GM21381 (cell line): ENCODE results near the gene SLC6A16.
"Not testable (repeated sequence)": the region's sequence is repeated elsewhere in the genome, so short reads cannot be mapped to it uniquely, and the experiment has no call there.

ENCODE experiments used
- ATAC-seq: cut with Tn5 transposase; IDR thresholded peaks from one replicate; pipeline ENCODE4 v1.9.1; 2021; ENCODE audit warnings: mild to moderate bottlenecking, moderate library complexity; ENCODE audit not compliant: unreplicated experiment

The SLC6A16 gene

GRCh38 chr19:49331616-49332055, 6.6 kb upstream of the SLC6A16 start:
- ATAC-seq: no peak

GRCh38 chr19:49331187-49331586, 6.2 kb upstream of the SLC6A16 start:
- not testable (repeated sequence) for ATAC-seq

GRCh38 chr19:49328741-49329140, 3.8 kb upstream of the SLC6A16 start:
- no peak for ATAC-seq

GRCh38 chr19:49327878-49328544, 3.0 kb upstream of the SLC6A16 start:
- no peak for ATAC-seq

- ATAC-seq: no peak
Observed at GRCh38 chr19:49326165-49326704, 1.2 kb upstream of the SLC6A16 start.

GRCh38 chr19:49325756-49326155, 765 bp upstream of the SLC6A16 start:
- ATAC-seq: not testable (repeated sequence)

GRCh38 chr19:49318296-49318695, 6.7 kb downstream of the SLC6A16 start:
- ATAC-seq: no peak

GRCh38 chr19:49316284-49316683, 8.7 kb downstream of the SLC6A16 start:
- no peak for ATAC-seq

- ATAC-seq: no peak
Observed at GRCh38 chr19:49315111-49315510, 9.9 kb downstream of the SLC6A16 start.

- ATAC-seq: no peak
Observed at GRCh38 chr19:49309087-49309486, 15.9 kb downstream of the SLC6A16 start.

- not testable (repeated sequence) for ATAC-seq
Observed at GRCh38 chr19:49306734-49307133, 18.3 kb downstream of the SLC6A16 start.

- ATAC-seq: no peak
Observed at GRCh38 chr19:49301866-49302252, 23.1 kb downstream of the SLC6A16 start.

GRCh38 chr19:49301165-49301865, 23.7 kb downstream of the SLC6A16 start:
- ATAC-seq: peak; percentile 60

GRCh38 chr19:49298653-49299052, 26.3 kb downstream of the SLC6A16 start:
- ATAC-seq: not testable (repeated sequence)

GRCh38 chr19:49297403-49297802, 27.6 kb downstream of the SLC6A16 start:
- no peak for ATAC-seq

GRCh38 chr19:49295208-49295880, 29.6 kb downstream of the SLC6A16 start:
- no peak for ATAC-seq

GRCh38 chr19:49294401-49294800, 30.6 kb downstream of the SLC6A16 start:
- no peak for ATAC-seq

GRCh38 chr19:49290517-49290916, 34.5 kb downstream of the SLC6A16 start:
- no peak for ATAC-seq

GRCh38 chr19:49289286-49289685, 35.7 kb downstream of the SLC6A16 start:
- ATAC-seq: not testable (repeated sequence)

GRCh38 chr19:49288205-49288604, 36.8 kb downstream of the SLC6A16 start:
- not testable (repeated sequence) for ATAC-seq

GRCh38 chr19:49287141-49287770, 37.7 kb downstream of the SLC6A16 start:
- no peak for ATAC-seq
